IMR-90 (cell line): ENCODE measurements around the gene PGBD5. TPM values are rescaled to one million over a fixed set of nuclear protein-coding genes. Genes with fewer than 3 reads are reported as not detected.

Experiments used
- ATAC-seq: fragments of 200-7000 bp; cut with Tn5 transposase; 2 replicates; pipeline ENCODE4 v1.9.1; 2020; ENCODE audit warnings: low read depth, mild to moderate bottlenecking, moderate library complexity
- BruUV-seq: library from RNA; stranded (reverse); fragments of 400-500 nt; replicated peaks from 2 replicates; lab custom pipeline; 2021; lab: Mats Ljungman, UMichigan
- CTCF ChIA-PET: fragments of 300-600 bp; formaldehyde crosslinking; extraction: SDS; loops from one replicate; lab custom pipeline; 2021; ENCODE audit warnings: antibody characterized with exemption; lab: Yijun Ruan, JAX
- POLR2A ChIA-PET: fragments of 300-600 bp; sonication (Branson Sonifier 250); formaldehyde crosslinking; loops from one replicate; lab custom pipeline; 2022; ENCODE audit warnings: antibody characterized with exemption; ENCODE audit not compliant: unreplicated experiment; lab: Charles Lee
- DNase-seq: peaks from one replicate; pipeline ENCODE4 v3.0.0; 2013
- H2AFZ ChIP-seq: replicated peaks from 2 replicates; pipeline ENCODE3; 2013; ENCODE audit warnings: low read length, mild to moderate bottlenecking; ENCODE audit not compliant: poor library complexity
- H2AK5ac ChIP-seq: 2 replicates; pipeline ENCODE4 v1.6.1; 2013; ENCODE audit warnings: low read depth, low read length, inconsistent platforms
- H2AK9ac ChIP-seq: replicated peaks from 2 replicates; pipeline ENCODE3; 2013; ENCODE audit warnings: mild to moderate bottlenecking, low read depth, low read length, moderate library complexity; ENCODE audit not compliant: poor library complexity
- H2BK120ac ChIP-seq: 2 replicates; pipeline ENCODE4 v1.6.1; 2013; ENCODE audit warnings: low read depth, low read length, inconsistent platforms
- H2BK15ac ChIP-seq: 3 replicates; pipeline ENCODE4 v1.6.1; 2013; ENCODE audit warnings: low read depth, low read length, inconsistent platforms
- H2BK20ac ChIP-seq: 2 replicates; pipeline ENCODE4 v1.6.1; 2013; ENCODE audit warnings: low read depth, mild to moderate bottlenecking, inconsistent platforms, low read length, moderate library complexity
- H2BK5ac ChIP-seq: 2 replicates; pipeline ENCODE4 v1.6.1; 2013; ENCODE audit warnings: mild to moderate bottlenecking, low read depth, low read length, inconsistent platforms; ENCODE audit not compliant: poor library complexity, severe bottlenecking
- H3K14ac ChIP-seq: replicated peaks from 2 replicates; pipeline ENCODE4 v1.6.1; 2013; ENCODE audit warnings: low read depth, low read length, inconsistent platforms
- H3K18ac ChIP-seq: 2 replicates; pipeline ENCODE4 v1.6.1; 2013; ENCODE audit warnings: low read depth, low read length, control low read depth
- H3K23ac ChIP-seq: 2 replicates; pipeline ENCODE4 v1.6.1; 2013; ENCODE audit warnings: low read depth, low read length, inconsistent platforms
- H3K27ac ChIP-seq: 2 replicates; pipeline ENCODE4 v1.5.1; 2013; ENCODE audit warnings: mild to moderate bottlenecking, control low read depth, low read length; ENCODE audit not compliant: insufficient read depth
- H3K27me3 ChIP-seq: 2 replicates; pipeline ENCODE4 v1.6.1; 2013; ENCODE audit warnings: low read length; ENCODE audit not compliant: control insufficient read depth, insufficient read depth
- H3K36me3 ChIP-seq: 2 replicates; pipeline ENCODE4 v1.6.1; 2013; ENCODE audit warnings: low read length, mixed read lengths; ENCODE audit not compliant: control insufficient read depth, insufficient read depth
- H3K4ac ChIP-seq: 2 replicates; pipeline ENCODE4 v1.6.1; 2013; ENCODE audit warnings: low read depth, low read length, inconsistent platforms
- H3K4me1 ChIP-seq: 2 replicates; pipeline ENCODE4 v1.6.1; 2013; ENCODE audit warnings: low read length, mixed read lengths; ENCODE audit not compliant: control insufficient read depth, insufficient read depth
- H3K4me2 ChIP-seq: 2 replicates; pipeline ENCODE4 v1.6.1; 2013; ENCODE audit warnings: low read depth, mild to moderate bottlenecking, control low read depth, low read length, moderate library complexity
- H3K4me3 ChIP-seq: 2 replicates; pipeline ENCODE4 v1.5.1; 2013; ENCODE audit warnings: low read depth, mild to moderate bottlenecking, control low read depth, low read length, moderate library complexity; ENCODE audit not compliant: insufficient read depth
- H3K56ac ChIP-seq: 2 replicates; pipeline ENCODE4 v1.6.1; 2013; ENCODE audit warnings: low read length, inconsistent platforms; ENCODE audit not compliant: insufficient read depth; ENCODE audit errors: extremely low read depth
- H3K79me1 ChIP-seq, 2 experiments: 2 replicates each; pipeline ENCODE4 v1.6.1; 2013; ENCODE audit warnings: low read length in 2 of 2, inconsistent platforms in 1 of 2, low read depth in 1 of 2
- H3K9ac ChIP-seq: 2 replicates; pipeline ENCODE4 v1.6.1; 2013; ENCODE audit warnings: low read depth, low read length, control low read depth
- H3K9me1 ChIP-seq: 2 replicates; pipeline ENCODE4 v1.6.1; 2013; ENCODE audit warnings: low read length, inconsistent platforms; ENCODE audit not compliant: insufficient read depth
- H3K9me3 ChIP-seq: 2 replicates; pipeline ENCODE4 v1.6.1; 2013; ENCODE audit warnings: low read length; ENCODE audit not compliant: control insufficient read depth, insufficient read depth
- H4K20me1 ChIP-seq: 2 replicates; pipeline ENCODE4 v1.6.1; 2013; ENCODE audit warnings: low read length, inconsistent platforms; ENCODE audit not compliant: insufficient read depth
- H4K5ac ChIP-seq: 2 replicates; pipeline ENCODE4 v1.6.1; 2013; ENCODE audit warnings: mild to moderate bottlenecking, low read depth, low read length, control low read depth
- H4K8ac ChIP-seq, 2 experiments: 2 replicates each; pipeline ENCODE4 v1.6.1; 2013; ENCODE audit warnings: low read depth in 2 of 2, low read length in 2 of 2, control low read depth in 1 of 2, inconsistent platforms in 1 of 2
- H4K91ac ChIP-seq: 2 replicates; pipeline ENCODE4 v1.6.1; 2013; ENCODE audit warnings: low read depth, low read length, inconsistent platforms; ENCODE audit not compliant: insufficient read depth
- BHLHE40 ChIP-seq: fragments of 150-350 bp; IDR thresholded peaks from 2 replicates; pipeline ENCODE4 v1.6.1; 2016; ENCODE audit warnings: mild to moderate bottlenecking, low read depth, low read length
- CEBPB ChIP-seq: IDR thresholded peaks from 2 replicates; pipeline ENCODE4 v1.6.1; 2012; ENCODE audit warnings: low read depth, low read length, improper control_type of control experiment
- CHD1 ChIP-seq: IDR thresholded peaks from 2 replicates; pipeline ENCODE4 v1.6.1; 2012; ENCODE audit warnings: low read depth, low read length, improper control_type of control experiment
- CTCF ChIP-seq: conservative IDR thresholded peaks from 2 replicates; pipeline ENCODE4 v1.5.1; 2012; ENCODE audit warnings: mild to moderate bottlenecking, low read depth, low read length, improper control_type of control experiment
- ELK1 ChIP-seq: fragments of 150-350 bp; IDR thresholded peaks from 2 replicates; pipeline ENCODE4 v1.6.1; 2016; ENCODE audit warnings: low read depth, mild to moderate bottlenecking, low read length, moderate library complexity, borderline replicate concordance
- FOS ChIP-seq: fragments of 150-350 bp; IDR thresholded peaks from 2 replicates; pipeline ENCODE4 v1.6.1; 2016; ENCODE audit warnings: low read depth, low read length
- MAZ ChIP-seq: IDR thresholded peaks from 2 replicates; pipeline ENCODE4 v1.6.1; 2012; ENCODE audit warnings: low read depth, mild to moderate bottlenecking, low read length, improper control_type of control experiment, moderate library complexity, borderline replicate concordance
- MXI1 ChIP-seq: IDR thresholded peaks from 2 replicates; pipeline ENCODE4 v1.6.1; 2012; ENCODE audit warnings: low read depth, mild to moderate bottlenecking, low read length, moderate library complexity, borderline replicate concordance
- NFE2L2 ChIP-seq: fragments of 150-350 bp; IDR thresholded peaks from 2 replicates; pipeline ENCODE4 v1.6.1; 2016; ENCODE audit warnings: low read depth, mild to moderate bottlenecking, low read length
- POLR2A ChIP-seq: IDR thresholded peaks from 2 replicates; pipeline ENCODE4 v1.6.1; 2012; ENCODE audit warnings: mild to moderate bottlenecking, low read depth, low read length
- RAD21 ChIP-seq: IDR thresholded peaks from 2 replicates; pipeline ENCODE4 v1.6.1; 2012; ENCODE audit warnings: low read length, improper control_type of control experiment
- RCOR1 ChIP-seq: IDR thresholded peaks from 2 replicates; pipeline ENCODE4 v1.6.1; 2012; ENCODE audit warnings: mild to moderate bottlenecking, low read length, improper control_type of control experiment; ENCODE audit not compliant: insufficient replicate concordance
- RFX5 ChIP-seq: IDR thresholded peaks from 2 replicates; pipeline ENCODE4 v1.8.0; 2012; ENCODE audit warnings: low read depth, mild to moderate bottlenecking, low read length, moderate library complexity
- SMC3 ChIP-seq: fragments of 150-350 bp; IDR thresholded peaks from 2 replicates; pipeline ENCODE4 v1.6.1; 2016; ENCODE audit warnings: low read depth, mild to moderate bottlenecking, antibody characterized with exemption, low read length, moderate library complexity
- USF2 ChIP-seq: fragments of 150-350 bp; IDR thresholded peaks from 2 replicates; pipeline ENCODE4 v1.6.1; 2017; ENCODE audit warnings: mild to moderate bottlenecking, antibody characterized with exemption, low read length, low read depth
- WGBS, 2 experiments: methylation state at CpG; one replicate each; pipeline versions ENCODE4 v1.1.5 to v1.1.7; 2013; ENCODE audit warnings: missing lambda C conversion rate in 2 of 2; ENCODE audit not compliant: insufficient read length in 1 of 2; ENCODE audit errors: extremely low coverage in 2 of 2; 5-methylcytosine and 5-hydroxymethylcytosine counted together
- dilution Hi-C: fragments of 300-500 bp; cut with HindIII; formaldehyde crosslinking; loops from one replicate; pipeline ENCODE4 v1.14.3; 2018; ENCODE audit warnings: low sequenced_read_pairs; ENCODE audit not compliant: unreplicated experiment
- in situ Hi-C: fragments of 300-500 bp; cut with MboI; formaldehyde crosslinking; loops from 3 replicates; pipeline ENCODE4 v1.14.3; 2019; ENCODE audit warnings: low sequenced_read_pairs, inconsistent platforms, mixed read lengths
- intact Hi-C: fragments of 100-400 bp; cut with micrococcal nuclease; formaldehyde crosslinking; loops from 2 replicates; pipeline ENCODE4 v1.10.0; 2022
- polyA plus RNA-seq, 3 experiments: library from polyadenylated mRNA; depleted of rRNA; stranded (reverse); fragments of >200 nt; gene quantifications; 2 replicates each; pipeline ENCODE4 v1.2.3, GENCODE V29; 2012; ENCODE audit warnings: low replicate concordance in 1 of 3
- total RNA-seq: library from RNA; depleted of rRNA; stranded (reverse); fragments of >200 nt; gene quantifications from 2 replicates; pipeline ENCODE4 v1.2.3, GENCODE V29; 2012

Gene PGBD5
- total and polyA plus RNA-seq, 2 of the 4 experiments (the other 2 are of a cell fraction), result 0.18 to 0.36 TPM

GRCh38 chr1:230431527-230431926 lies 5.4 kb upstream of the PGBD5 start:
- no peak overlapping the region for H2BK5ac ChIP-seq
- no peaks in the 10 kb centered on the region for H3K9me3 ChIP-seq
- no peak overlapping the region for H3K14ac ChIP-seq
- no peak overlapping the region for H2AK9ac ChIP-seq
- H4K20me1 ChIP-seq, result no peaks in the 10 kb centered on the region
- BruUV-seq, result no TSS peak
- no peak overlapping the region for H4K8ac ChIP-seq
- no peaks in the 10 kb centered on the region for H3K9me1 ChIP-seq
- H3K27me3 ChIP-seq, result no peaks in the 10 kb centered on the region; the same call in 1 of the 2 replicates
- WGBS, 2 experiments, result 13% methylated on average over 1 of the region's 3 CpGs; no CpG with 5 or more reads in 1 of the 2 experiments
- H4K91ac ChIP-seq, result no peak overlapping the region
- no peak overlapping the region for H2BK15ac ChIP-seq
- no peak overlapping the region for H3K4me3 ChIP-seq
- no peak overlapping the region for H3K4me2 ChIP-seq
- H3K27ac ChIP-seq, result no peak overlapping the region
- H2BK120ac ChIP-seq, result no peak overlapping the region
- ATAC-seq (no peak), DNase-seq (no peak)
- in situ Hi-C loops (no loop called here), intact Hi-C loops (no loop called here), dilution Hi-C loops (no loop called here)
- no peaks in the 10 kb centered on the region for H3K36me3 ChIP-seq
- H4K5ac ChIP-seq, result no peak overlapping the region
- no peak overlapping the region for H3K56ac ChIP-seq
- POLR2A ChIA-PET, result no interaction called here
- no peak for TF ChIP-seq CTCF
- no peak for TF ChIP-seq POLR2A
- no peak for TF ChIP-seq RAD21
- TF ChIP-seq CEBPB, result no peak
- TF ChIP-seq ELK1, result no peak
- no peak for TF ChIP-seq SMC3
- no peak for TF ChIP-seq MXI1
- TF ChIP-seq FOS, result no peak
- no peak for TF ChIP-seq RCOR1
- no peak for TF ChIP-seq BHLHE40
- no peak for TF ChIP-seq USF2
- TF ChIP-seq RFX5, result no peak
- no peak for TF ChIP-seq NFE2L2
- TF ChIP-seq MAZ, result no peak
- TF ChIP-seq CHD1, result no peak
- no peak overlapping the region for H3K9ac ChIP-seq
- no peak overlapping the region for H3K23ac ChIP-seq
- H2AFZ ChIP-seq, result no peak overlapping the region
- CTCF ChIA-PET, result no interaction called here
- H2BK20ac ChIP-seq, result no peak overlapping the region
- no peaks in the 10 kb centered on the region for H3K4me1 ChIP-seq
- no peaks in the 10 kb centered on the region for H3K79me1 ChIP-seq
- H2AK5ac ChIP-seq, result no peak overlapping the region
- H3K4ac ChIP-seq, result no peak overlapping the region
- no peak overlapping the region for H3K18ac ChIP-seq
